HG02870 (cell line): Measurements from ENCODE around the gene CYP2C19.
"Not testable (repeated sequence)": the region's sequence is repeated elsewhere in the genome, so short reads cannot be mapped to it uniquely, and the experiment has no call there.

Experiments used
- ATAC-seq: cut with Tn5 transposase; IDR thresholded peaks from one replicate; pipeline ENCODE4 v1.9.1; 2021; ENCODE audit warnings: mild to moderate bottlenecking, moderate library complexity; ENCODE audit not compliant: unreplicated experiment

Gene CYP2C19

GRCh38 chr10:94762393-94762792 is at the start of gene CYP2C19:
CYP2C19 (plus strand) TSS chr10:94762681; CDS start chr10:94762706, 25 bp downstream.
- no peak for ATAC-seq

- no peak for ATAC-seq
Measured at GRCh38 chr10:94725871-94726270, 36.6 kb upstream of the CYP2C19 start.

DNA sequence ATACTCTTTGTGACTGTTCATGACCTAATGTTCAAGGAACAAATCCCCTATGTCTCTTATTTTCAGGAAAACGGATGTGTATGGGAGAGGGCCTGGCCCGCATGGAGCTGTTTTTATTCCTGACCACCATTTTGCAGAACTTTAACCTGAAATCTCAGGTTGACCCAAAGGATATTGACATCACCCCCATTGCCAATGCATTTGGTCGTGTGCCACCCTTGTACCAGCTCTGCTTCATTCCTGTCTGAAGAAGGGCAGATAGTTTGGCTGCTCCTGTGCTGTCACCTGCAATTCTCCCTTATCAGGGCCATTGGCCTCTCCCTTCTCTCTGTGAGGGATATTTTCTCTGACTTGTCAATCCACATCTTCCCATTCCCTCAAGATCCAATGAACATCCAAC is 27.3 kb upstream of the CYP2C19 start:
- ATAC-seq = no peak

GRCh38 chr10:94738588-94738987 is 23.9 kb upstream of the CYP2C19 start:
- no peak for ATAC-seq

GRCh38 chr10:94747137-94747536 is 15.3 kb upstream of the CYP2C19 start:
- ATAC-seq = no peak

- no peak for ATAC-seq
Measured at GRCh38 chr10:94747838-94748237, 14.6 kb upstream of the CYP2C19 start.

DNA sequence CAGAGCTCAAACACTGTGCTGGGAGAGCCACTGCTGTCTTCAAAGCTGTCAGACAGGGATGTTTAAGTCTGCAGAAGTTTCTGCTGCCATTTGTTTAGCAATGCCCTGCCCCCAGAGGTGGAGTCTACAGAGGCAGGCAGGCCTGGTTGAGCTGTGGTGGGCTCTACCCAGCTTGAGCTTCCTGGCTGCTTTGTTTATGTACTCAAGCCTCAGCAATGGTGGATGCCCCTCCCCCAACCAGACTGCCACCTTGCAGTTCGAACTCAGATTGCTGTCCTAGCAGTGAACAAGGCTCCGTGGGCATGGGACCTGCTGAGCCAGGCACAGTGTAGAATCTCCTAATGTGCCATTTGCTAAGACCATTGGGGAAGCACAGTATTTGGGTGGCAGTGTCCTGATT is 4.6 kb upstream of the CYP2C19 start:
- no peak for ATAC-seq

GRCh38 chr10:94760586-94761178 is 1.8 kb upstream of the CYP2C19 start:
- no peak for ATAC-seq

DNA sequence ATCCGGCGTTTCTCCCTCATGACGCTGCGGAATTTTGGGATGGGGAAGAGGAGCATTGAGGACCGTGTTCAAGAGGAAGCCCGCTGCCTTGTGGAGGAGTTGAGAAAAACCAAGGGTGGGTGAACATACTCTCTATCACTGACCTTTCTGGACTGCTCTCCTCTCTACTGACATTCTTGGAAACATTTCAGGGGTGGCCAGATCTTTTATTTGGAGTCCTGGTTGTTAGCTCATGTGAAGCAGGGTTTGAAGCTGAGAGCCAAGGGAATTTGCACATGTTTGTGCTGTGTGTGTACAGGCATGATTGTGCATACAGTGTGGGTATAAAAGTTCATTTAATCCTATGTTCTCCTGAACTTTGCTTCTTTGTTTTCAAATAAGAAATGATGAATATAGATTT is 12.9 kb downstream of the CYP2C19 start:
- not testable (repeated sequence) for ATAC-seq

- no peak for ATAC-seq
Measured at GRCh38 chr10:94777886-94778458, 15.5 kb downstream of the CYP2C19 start.

DNA sequence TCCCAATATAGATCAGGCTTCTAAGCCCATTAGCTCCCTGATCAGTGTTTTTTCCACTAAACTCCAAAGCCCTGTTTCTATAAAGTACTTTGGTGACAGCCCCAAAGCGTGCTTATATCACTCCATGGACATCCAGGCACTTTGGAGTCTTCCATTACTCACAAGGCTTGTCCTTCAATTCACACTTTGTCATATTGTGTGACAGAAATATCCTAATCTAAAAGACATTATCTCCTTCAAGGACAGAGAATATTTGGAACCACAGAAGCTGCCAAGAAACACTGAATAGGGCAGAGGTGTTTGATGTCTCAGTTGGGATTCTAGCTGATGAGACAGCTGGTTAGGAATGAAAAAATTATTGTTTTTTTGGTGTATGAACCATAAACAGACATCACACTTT is 18.4 kb downstream of the CYP2C19 start:
- ATAC-seq = no peak

DNA sequence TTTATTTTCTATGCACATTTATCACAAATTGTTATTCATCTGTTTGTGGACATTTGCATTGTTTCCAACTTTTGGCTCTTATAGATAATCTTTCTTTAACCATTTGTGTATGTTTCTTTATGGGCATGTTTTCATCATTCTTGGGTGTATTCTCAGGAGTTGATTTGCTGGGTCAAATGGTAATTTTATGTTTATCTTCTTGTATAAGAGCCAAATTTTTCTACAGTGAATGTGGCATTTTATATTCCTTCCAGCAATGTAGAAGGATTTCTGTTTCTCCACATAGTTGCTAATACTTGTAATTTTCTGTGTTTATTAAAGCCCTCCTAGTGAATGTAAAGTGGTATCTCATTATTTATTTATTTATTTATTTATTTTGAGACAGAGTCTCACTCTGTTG is 21.8 kb downstream of the CYP2C19 start:
- ATAC-seq = no peak

DNA sequence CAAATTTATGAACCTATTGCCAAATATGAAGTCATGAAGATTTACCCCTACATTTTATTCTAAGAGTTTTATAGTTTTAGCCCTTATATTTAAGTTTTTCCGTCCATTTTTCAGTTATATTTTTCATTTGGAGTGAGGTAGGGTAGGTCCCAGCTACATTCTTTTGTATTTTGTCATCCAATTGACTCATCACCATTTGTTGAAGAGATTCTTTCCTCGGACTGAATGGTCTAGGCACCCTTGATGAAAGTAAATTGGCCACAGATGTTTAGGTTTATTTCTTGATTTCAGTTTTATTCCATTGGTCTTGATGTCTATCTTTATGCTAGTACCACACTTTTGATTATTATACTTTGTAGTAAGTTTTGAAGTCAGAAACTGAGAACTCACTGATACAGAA is 22.7 kb downstream of the CYP2C19 start:
- ATAC-seq = no peak

- ATAC-seq = not testable (repeated sequence)
Measured at GRCh38 chr10:94800551-94800950, 38.1 kb downstream of the CYP2C19 start.

- ATAC-seq = no peak
Measured at GRCh38 chr10:94803307-94803706, 40.8 kb downstream of the CYP2C19 start.

- not testable (repeated sequence) for ATAC-seq
Measured at GRCh38 chr10:94830025-94830424, 67.5 kb downstream of the CYP2C19 start.

GRCh38 chr10:94846204-94846603 is 83.7 kb downstream of the CYP2C19 start:
- ATAC-seq = no peak

DNA sequence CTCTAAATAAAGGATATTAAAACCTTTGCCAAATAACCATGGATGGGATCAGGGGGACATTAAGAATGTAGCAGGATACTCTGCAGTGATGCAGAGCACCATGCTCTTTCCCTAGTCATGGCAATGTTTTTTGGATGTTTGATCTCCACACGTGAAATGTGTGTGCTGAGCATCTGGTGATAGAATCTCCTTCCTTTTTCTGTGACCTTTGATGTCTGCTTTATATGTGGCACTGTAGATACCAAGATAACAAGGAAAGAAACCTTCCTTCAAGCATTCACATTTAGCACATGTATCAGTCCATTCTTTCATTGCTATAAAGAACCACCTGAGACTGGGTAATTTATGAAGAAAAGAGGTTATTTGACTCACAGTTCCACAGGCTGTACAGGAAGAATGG is 88.3 kb downstream of the CYP2C19 start:
- ATAC-seq = no peak

DNA sequence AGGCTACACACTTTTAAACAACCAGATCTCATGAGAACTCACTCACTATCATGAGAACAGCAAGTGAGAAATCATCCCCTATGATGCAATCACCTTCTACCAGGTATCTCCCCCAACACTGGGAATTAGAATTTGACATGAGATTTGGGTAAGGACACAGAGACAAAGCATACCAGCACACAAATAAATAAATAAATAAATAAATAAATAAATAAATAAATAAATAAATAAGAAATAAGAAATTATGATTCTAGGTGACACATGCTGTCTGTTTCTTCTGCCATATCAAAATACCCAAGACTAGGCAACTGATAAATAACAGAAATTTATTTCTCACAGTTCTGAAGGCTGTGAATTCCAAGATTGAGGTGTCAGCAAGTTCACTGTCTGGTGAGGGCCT is 88.8 kb downstream of the CYP2C19 start:
- no peak for ATAC-seq

GRCh38 chr10:94852438-94852837 is 90.0 kb downstream of the CYP2C19 start:
- ATAC-seq = no peak

DNA sequence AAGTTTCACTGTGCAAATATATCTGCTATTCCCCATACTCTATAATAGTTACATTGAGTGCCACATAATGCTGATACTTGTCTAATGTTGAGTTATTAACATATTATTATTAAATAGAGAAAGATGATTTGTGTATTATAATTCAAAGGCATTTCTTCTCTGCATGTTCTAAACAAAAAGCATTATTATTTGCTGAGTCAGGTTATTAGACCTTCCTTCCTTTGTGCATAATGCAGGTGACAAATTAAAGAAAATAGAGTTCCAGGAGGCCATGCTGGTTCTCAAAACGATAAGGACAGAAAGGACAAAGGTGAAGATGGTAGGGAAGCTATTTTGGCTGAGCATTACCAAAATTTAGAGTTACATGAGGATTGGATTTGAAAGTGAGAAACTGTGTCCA is 90.6 kb downstream of the CYP2C19 start:
- no peak for ATAC-seq

- no peak for ATAC-seq
Measured at GRCh38 chr10:94858005-94858404, 95.5 kb downstream of the CYP2C19 start.

DNA sequence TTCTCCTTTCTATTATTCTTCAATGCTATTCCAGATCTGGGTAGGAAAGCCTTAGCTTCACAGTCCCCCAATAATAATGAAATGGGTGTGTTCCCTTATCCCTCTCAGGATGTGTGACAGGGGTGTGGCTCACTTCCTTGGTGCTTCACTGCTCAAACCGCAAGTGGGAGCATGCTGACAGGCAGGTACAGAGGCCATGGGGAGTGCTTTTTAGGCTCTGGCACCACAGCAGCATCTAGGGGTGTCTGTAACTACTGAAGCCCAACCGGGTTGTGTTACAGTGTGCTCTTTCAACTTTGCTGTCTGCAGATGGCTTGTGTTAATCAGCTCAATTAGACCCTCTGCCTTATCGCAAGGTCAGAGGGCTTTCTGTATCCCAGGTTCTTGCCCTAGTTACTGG is 96.6 kb downstream of the CYP2C19 start:
- ATAC-seq = no peak
